Smooth muscle cell of the brain vasculature (primary cell): ENCODE results near the gene ABO.
A peak's percentile ranks its signal among the peaks of the same experiment; 100 is the strongest.
"Not testable (repeated sequence)": the region's sequence is repeated elsewhere in the genome, so short reads cannot be mapped to it uniquely, and the experiment has no call there.

Source experiments
- DNase-seq: peaks from one replicate; pipeline ENCODE4 v3.0.0-alpha.2; 2012; ENCODE audit warnings: low read depth, low spot score

ABO gene

DNA sequence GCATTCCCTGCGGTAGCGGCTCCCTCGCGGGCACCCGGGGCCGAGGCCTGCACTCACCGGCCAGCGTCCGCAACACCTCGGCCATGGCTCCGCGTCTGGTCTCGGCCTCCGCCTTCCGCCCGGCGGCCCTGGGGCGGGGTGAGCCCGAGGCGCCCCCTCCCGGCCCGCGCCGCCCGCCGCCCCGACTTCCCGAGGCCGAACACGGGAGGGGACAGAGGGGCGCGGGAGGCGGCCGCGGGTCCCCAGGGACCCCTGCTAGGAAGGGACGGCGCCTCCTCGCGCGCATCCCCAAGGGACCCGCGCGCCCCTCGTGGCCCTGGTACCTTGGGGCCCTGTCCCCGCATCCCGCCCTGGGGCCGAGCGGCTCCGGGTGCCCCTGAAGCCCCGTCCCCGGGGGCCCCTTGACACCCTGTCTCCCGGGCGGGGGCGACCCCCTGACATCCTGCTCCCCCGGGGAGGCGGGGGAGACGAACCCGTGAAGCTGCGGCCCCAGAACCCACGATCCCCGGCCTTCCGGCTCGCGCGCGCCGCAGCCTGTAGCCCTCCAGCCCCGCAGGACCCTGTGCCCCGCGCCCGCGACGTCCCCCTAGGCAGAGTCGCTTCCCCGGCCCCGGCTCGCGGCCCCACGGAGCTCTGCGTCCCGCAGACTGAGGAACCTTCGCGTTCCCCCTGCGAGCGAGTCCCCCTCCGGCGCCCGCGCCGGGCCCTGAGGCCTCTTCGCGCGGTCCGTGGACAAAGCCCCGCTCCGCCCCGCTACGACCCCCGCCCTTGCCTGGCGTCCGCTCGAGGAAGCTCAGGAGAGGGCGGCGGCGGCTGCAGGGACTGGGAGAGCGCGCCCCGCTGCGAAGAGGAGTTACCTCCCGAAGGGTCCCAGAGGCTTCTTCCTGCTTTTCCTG is at the start of gene ABO:
ABO (minus strand) TSS at position 97 of the 896 bp plus-strand sequence.
- DNase-seq = no peak

DNA sequence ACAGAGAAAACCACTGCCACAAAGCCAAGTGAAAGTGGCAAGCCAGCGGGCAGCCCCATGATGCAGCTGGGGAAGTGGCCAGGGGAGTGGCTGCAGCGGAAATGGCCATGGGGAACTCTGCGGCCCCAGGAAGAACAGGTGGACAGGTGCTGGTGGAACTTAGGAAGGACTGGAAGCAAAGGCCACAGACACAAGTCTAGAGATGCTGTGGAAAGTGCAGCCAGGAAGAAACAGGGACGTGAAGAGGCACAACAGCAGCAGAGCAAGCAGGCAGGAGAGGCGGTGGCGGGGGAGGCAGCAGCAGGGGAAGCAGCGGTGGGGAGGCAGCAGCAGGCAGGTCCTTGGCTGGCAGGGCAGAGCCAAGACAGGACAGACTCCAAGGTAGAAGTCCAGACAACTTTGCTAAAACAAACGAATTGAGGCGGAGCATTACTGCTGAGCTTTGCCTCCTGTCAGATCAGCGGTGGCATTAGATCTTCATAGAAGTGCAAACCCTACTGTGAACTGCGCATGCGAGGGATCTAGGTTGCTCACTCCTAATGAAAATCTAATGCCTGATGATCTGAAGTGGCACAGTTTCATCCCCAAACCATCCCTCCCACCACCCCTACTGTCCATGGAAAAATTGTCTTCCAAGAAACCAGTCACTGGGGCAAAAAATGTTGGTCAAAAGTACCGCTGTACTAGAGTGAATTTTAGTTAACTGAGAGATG is 49.1 kb upstream of the ABO start:
- DNase-seq = no peak

- DNase-seq = no peak
Measured at GRCh38 chr9:133323211-133323610, 48.2 kb upstream of the ABO start.

DNA sequence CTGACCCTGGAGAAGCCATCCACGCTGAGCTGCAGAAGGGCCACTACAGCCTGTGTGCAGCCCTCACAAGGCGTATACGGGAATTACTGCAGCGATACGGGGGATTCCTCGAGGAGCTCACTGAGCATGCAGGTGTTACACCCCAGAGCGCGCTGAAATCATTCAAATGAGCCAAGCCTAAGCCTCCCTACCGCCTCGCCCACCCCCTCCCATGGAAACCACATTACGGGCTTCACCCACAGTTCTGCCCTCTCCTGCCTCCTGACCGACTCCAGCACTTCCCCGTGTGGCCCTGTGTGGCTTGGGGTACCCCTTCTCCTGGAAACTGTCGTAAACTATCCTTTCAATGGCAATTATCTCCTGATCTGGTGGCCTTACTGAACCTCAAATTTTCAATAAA is 47.7 kb upstream of the ABO start:
- no peak for DNase-seq

DNA sequence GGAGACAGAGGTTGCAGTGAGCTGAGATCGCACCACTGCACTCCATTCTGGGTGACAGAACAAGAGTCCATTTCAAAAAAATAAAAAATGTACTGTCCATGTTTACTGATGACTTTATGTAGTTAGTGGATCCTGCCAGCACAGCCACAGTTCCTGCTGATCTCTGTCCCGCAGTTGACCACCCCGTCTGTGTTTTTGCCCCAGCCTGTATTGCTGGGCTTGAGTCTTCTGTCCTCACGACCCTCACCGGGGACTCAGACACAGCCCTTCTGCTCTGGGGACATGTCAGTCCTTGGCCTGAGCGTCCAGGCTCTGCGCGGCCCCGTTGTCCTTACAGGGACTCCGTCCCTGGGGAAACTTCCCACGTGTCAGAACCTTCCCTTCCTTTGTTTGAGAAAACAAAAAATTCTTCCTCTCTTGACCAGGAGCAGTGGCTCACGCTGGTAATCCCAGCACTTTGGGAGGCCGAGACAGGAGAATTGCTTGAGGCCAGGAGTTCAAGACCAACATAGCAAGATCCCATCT is 46.5 kb upstream of the ABO start:
- DNase-seq = no peak

- no peak for DNase-seq
Measured at GRCh38 chr9:133320421-133320881, 45.5 kb upstream of the ABO start.

GRCh38 chr9:133317551-133317950 is 42.5 kb upstream of the ABO start:
- DNase-seq = not testable (repeated sequence)

DNA sequence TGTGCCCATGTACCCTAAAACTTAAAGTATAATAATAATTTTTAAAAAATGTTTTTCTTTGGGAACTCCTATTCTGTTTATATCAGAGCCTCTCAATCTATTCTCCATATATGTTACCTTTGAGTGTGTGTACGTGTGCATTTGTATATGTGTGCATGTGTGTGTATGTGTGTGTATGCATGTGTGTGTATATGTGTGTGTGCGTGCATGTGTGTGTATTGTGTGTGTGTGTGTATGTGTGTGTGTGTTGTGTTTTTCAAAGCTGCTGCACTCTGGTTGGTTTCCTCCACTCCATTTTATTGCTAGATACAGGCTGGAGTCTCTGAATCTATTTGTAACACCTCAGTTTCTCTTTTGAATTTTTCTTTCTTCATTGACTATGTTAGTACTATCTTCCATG is 41.0 kb upstream of the ABO start:
- DNase-seq = no peak

DNA sequence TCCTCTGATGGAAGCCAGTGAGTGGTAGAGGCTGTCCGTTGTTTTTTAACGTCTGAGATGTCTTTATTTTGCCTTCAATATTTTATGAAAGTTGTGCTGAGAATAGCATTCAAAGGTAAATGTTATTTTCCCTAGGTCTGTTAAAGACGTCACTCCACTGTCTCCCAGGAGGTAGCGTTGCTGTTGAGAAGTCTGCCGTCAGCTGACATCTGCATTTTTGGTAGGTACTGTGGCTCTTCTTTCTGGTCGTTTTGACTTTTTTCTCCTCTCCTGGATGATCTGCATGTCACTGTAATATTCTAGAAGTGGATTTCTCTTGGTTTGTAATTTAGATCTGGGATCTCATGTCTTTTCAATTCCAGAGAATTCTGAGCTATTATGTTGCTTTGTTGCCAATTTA is 34.6 kb upstream of the ABO start:
- DNase-seq = no peak

DNA sequence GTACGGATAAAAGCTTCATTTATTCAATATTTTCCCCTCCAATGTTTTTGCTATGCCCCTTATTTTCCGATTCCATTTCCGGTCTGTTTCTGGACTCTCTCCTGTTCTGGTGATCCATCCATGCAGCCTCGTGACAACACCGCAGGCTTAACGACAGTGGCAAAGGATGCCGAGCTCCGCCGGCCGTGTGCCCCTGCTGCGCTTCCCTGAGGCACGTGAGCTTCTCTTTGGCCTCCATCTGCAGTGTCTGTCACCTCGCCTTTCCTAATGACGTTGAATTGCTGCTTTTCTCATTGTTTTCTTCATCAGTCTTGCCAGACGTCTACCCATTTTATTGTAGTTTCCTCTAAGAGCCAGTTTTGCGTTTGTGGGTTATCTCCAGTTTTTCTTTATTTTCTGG is 32.3 kb upstream of the ABO start:
- DNase-seq = no peak

GRCh38 chr9:133306242-133307204 is 31.5 kb upstream of the ABO start:
- DNase-seq = peak; percentile 23

GRCh38 chr9:133305731-133306130 is 30.7 kb upstream of the ABO start:
- no peak for DNase-seq

GRCh38 chr9:133304477-133305377 is 29.7 kb upstream of the ABO start:
- DNase-seq = no peak

DNA sequence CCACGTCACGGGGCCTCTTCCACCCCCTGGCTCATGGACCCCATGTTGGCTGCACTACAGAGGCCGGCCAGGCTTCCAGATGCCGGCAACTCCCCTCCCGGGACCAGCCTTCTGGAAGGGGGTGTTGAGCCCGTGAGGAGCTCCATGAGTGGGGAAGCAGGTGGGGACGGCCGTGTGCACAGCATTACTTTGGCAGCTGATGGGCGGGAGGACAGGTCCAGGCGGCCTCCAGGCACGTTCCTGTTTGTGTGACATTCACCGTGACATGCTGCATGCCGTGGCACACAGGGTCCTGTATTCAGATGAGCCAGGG is 29.1 kb upstream of the ABO start:
- DNase-seq = no peak

DNA sequence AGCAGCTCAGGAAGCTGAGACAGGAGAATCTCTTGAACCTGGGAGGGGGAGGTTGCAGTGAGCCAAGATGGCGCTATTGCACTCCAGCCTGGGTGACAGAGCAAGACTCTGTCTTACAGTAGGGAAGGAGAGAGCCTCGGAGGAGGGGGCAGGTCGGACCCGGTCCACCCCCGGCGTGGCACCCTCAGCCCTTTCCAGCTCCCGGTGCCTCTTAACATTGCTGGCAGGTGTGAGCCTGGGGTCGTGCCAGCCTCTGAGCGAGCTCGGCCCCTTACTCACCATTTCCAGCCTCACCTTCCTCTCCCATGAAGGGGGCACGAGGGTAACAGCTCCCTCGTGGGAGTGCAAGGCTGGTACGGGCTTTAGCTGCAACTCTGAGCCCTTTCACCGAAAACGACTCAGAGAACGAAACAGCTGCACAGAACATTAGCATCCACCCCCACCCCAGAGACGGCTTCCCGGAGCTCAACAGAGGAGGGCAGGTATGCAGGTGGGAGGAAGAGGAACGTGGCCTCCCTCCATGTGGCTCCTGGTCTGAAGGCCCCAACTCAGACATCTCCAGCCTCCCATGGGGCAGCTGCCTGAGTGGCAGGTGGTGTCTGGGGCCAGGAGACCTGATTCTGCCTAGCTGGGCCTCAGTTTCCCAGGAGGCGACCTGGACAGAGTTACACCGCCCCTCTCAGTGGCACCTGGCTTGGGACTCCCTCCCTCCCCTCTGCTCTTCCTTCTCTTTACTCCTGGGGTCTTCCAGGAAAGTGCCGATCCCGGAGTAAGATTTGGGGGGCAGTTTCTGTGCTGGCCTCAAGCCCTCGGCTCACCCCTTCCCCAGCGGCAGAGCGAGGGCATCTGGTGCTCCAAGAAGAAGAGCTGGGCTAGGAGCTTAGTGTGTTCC is 28.5 kb upstream of the ABO start:
- DNase-seq = no peak

GRCh38 chr9:133301253-133302230 is 26.5 kb upstream of the ABO start:
- no peak for DNase-seq

DNA sequence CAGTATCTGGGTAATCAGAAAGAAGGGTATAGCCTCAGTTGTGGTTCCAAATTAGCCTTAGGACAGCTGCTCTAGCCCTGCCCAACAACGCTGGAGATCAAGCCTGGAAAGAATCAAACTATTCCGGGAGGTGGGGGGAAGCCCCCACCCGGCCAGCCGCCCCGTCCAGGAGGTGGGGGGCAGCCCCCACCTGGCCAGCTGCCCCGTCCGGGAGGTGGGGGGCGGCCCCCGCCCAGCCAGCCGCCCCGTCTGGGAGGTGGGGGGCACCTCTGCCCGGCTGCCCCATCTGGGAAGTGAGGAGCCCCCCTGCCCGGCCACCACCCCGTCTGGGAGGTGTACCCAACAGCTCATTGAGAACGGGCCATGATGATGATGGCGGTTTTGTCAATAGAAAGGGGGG is 25.0 kb upstream of the ABO start:
- DNase-seq = not testable (repeated sequence)

DNA sequence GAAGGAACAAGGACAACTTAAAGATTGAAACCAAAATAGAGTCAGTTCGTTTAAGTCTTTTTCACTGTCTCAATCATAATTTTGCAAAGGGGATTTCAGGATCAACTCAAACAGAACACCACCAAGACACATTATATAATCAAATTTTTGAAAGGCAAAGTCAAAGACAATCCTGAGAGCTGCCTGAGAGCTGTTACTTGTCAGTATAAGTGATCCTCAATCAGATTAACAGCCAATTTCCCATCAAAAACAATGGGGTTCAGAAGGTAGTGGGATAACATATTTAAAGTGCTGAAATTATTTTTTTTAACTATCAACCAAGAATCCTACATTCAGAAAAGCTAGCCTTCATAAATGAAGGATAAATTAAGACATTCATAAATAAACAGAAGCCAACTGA is 19.3 kb upstream of the ABO start:
- no peak for DNase-seq
